RWPE2 (cell line): ENCODE data around the gene VPS13C.
A peak's percentile ranks its signal among the peaks of the same experiment; 100 is the strongest.

Experiments
- ATAC-seq: fragments of 200-7000 bp; cut with Tn5 transposase; 3 replicates; pipeline ENCODE4 v1.9.1; 2021; ENCODE audit warnings: low read depth
- DNase-seq: peaks from one replicate; pipeline ENCODE4 v3.0.0-alpha.2; 2020; ENCODE audit warnings: low spot score
- H3K27ac ChIP-seq: fragments of 450-650 bp; 2 replicates; pipeline ENCODE4 v1.5.1; 2017; ENCODE audit warnings: mild to moderate bottlenecking; ENCODE audit not compliant: poor library complexity, severe bottlenecking
- H3K27me3 ChIP-seq: fragments of 250-450 bp; sonication (Bioruptor Pico); 2 replicates; pipeline ENCODE4 v1.5.1; 2021; ENCODE audit warnings: mild to moderate bottlenecking, moderate library complexity; ENCODE audit not compliant: insufficient read depth, poor library complexity, severe bottlenecking
- H3K36me3 ChIP-seq: fragments of 250-450 bp; sonication (Bioruptor Pico); 2 replicates; pipeline ENCODE4 v1.5.1; 2020; ENCODE audit warnings: low read depth, mild to moderate bottlenecking, moderate library complexity
- H3K4me1 ChIP-seq: fragments of 250-450 bp; sonication (Bioruptor Pico); 2 replicates; pipeline ENCODE4 v1.5.1; 2021; ENCODE audit warnings: mild to moderate bottlenecking, moderate library complexity; ENCODE audit not compliant: insufficient read depth, poor library complexity, severe bottlenecking
- H3K4me3 ChIP-seq: fragments of 250-450 bp; sonication (Bioruptor Pico); 2 replicates; pipeline ENCODE4 v1.5.1; 2021; ENCODE audit warnings: mild to moderate bottlenecking, moderate library complexity; ENCODE audit not compliant: severe bottlenecking
- H3K9me3 ChIP-seq: fragments of 250-450 bp; sonication (Bioruptor Pico); 2 replicates; pipeline ENCODE4 v1.5.1; 2021; ENCODE audit warnings: mild to moderate bottlenecking, moderate library complexity; ENCODE audit not compliant: severe bottlenecking
- CTCF ChIP-seq: fragments of 450-650 bp; IDR thresholded peaks from one replicate; pipeline ENCODE4 v1.5.1; 2017; ENCODE audit warnings: mild to moderate bottlenecking, moderate library complexity; ENCODE audit not compliant: poor library complexity, severe bottlenecking

The VPS13C gene

GRCh38 chr15:61987824-61988223 is 72.4 kb downstream of the VPS13C start:
- H3K9me3 ChIP-seq: no peaks in the 10 kb centered on the region
- H3K27me3 ChIP-seq: no peaks in the 10 kb centered on the region
- peaks cover 5% of the 10 kb centered on the region for H3K4me1 ChIP-seq
- TF ChIP-seq CTCF: no peak
- H3K36me3 ChIP-seq: peaks cover 35% of the 10 kb centered on the region
- H3K4me3 ChIP-seq: no peak overlapping the region
- ATAC-seq (no peak), DNase-seq (no peak)
- no peak overlapping the region for H3K27ac ChIP-seq

DNA sequence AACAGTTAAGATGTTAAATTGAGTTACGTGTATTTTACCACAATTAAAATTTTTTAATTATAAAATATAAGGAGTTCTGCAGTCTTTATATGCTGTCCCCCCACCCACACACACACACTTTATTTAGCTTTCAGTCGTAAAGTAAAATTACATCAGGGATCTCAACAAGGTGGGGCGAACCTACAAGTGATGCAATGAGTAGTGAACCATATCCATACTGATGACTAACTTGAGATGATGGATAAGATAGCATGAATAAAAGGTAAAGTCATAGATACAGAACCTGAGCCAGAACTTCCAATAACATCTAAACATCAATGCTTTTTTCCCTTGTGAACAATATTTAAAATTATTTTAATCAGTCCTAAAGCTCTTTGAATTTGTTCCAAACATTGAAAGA is 77.2 kb downstream of the VPS13C start:
- no peak for DNase-seq
- peak; percentile 86 for ATAC-seq
- TF ChIP-seq CTCF: no peak
- H3K4me3 ChIP-seq: no peak overlapping the region
- H3K27ac ChIP-seq: no peak overlapping the region
- peaks cover 40% of the 10 kb centered on the region for H3K36me3 ChIP-seq
- H3K27me3 ChIP-seq: no peaks in the 10 kb centered on the region
- H3K9me3 ChIP-seq: no peaks in the 10 kb centered on the region
- peaks cover 6% of the 10 kb centered on the region for H3K4me1 ChIP-seq

- no peak for TF ChIP-seq CTCF
- ATAC-seq: no peak
- Histone ChIP-seq H3K9me3 (no peaks in the 10 kb centered on the region), H3K4me3 (no peak overlapping the region), H3K27ac (no peak overlapping the region), H3K27me3 (no peaks in the 10 kb centered on the region), H3K4me1 (peaks cover 10% of the 10 kb centered on the region), H3K36me3 (peaks cover 63% of the 10 kb centered on the region)
- DNase-seq: no peak
Observed at GRCh38 chr15:61978225-61978624, 82.0 kb downstream of the VPS13C start.

DNA sequence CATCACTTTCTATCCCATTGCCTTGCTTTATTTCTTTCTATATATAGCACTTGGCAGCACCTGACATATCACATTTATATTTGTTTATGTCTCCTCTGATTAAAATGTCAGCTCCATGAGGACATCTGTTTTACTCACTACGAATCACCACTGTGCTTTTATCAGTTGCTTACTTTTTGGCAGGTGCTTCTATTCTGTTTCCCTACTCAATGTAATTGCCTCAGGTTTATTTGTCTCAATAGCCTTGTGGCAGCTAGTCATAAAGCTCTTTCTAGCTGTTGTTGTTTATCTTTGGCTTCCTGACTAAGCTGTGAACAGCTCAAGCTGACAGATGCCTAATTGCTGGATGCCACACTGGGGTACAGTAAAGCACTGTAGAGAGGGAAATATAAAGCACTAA is 85.5 kb downstream of the VPS13C start:
- no peak overlapping the region for H3K4me3 ChIP-seq
- peaks cover 5% of the 10 kb centered on the region for H3K4me1 ChIP-seq
- DNase-seq: no peak
- H3K9me3 ChIP-seq: no peaks in the 10 kb centered on the region
- H3K27ac ChIP-seq: no peak overlapping the region
- ATAC-seq: peak; percentile 33; the same call in 2 of the 3 replicates
- TF ChIP-seq CTCF: no peak
- H3K27me3 ChIP-seq: no peaks in the 10 kb centered on the region
- H3K36me3 ChIP-seq: peaks cover 65% of the 10 kb centered on the region

DNA sequence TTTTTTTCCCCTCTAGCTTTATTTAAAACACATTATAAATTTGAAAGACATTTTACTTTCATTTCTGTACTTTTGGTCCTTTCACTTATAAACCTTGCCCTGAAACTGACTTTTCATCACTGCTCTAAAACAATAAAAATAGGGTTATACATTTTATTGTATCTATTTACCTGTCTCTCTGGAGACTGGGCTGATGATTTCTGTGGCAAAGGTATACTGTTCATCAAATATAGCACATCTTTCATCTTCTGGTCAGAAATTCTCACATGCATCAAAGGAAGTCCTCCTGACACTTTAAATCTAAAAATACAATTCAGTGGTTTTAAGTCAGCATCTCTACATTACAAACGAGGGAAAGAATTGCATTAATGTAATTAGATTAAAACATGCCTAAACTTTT is 86.1 kb downstream of the VPS13C start:
- ATAC-seq (no peak), DNase-seq (no peak)
- no peaks in the 10 kb centered on the region for H3K27me3 ChIP-seq
- no peaks in the 10 kb centered on the region for H3K9me3 ChIP-seq
- peaks cover 65% of the 10 kb centered on the region for H3K36me3 ChIP-seq
- no peak for TF ChIP-seq CTCF
- no peak overlapping the region for H3K27ac ChIP-seq
- H3K4me1 ChIP-seq: peaks cover 5% of the 10 kb centered on the region
- no peak overlapping the region for H3K4me3 ChIP-seq
